GM23338 (cell line): ENCODE measurements around the gene SLC38A8. TPM values are rescaled to one million over a fixed set of nuclear protein-coding genes. Genes with fewer than 3 reads are reported as not detected.

Experiments used
- ATAC-seq: fragments of 200-7000 bp; cut with Tn5 transposase; 3 replicates; pipeline ENCODE4 v1.9.1; 2020
- DNase-seq: peaks from one replicate; pipeline ENCODE4 v3.0.0-alpha.2; 2015; ENCODE audit warnings: low spot score
- H2AFZ ChIP-seq: fragments of 200-600 bp; sonication (generic); 2 replicates; pipeline ENCODE4 v1.8.0; 2016; ENCODE audit warnings: antibody characterized with exemption, mild to moderate bottlenecking, moderate library complexity
- H3F3A ChIP-seq: fragments of 200-600 bp; sonication (generic); replicated peaks from 2 replicates; pipeline ENCODE4 v1.8.0; 2017; ENCODE audit warnings: antibody characterized with exemption, mixed run types, low read depth
- H3K27ac ChIP-seq: fragments of 200-600 bp; sonication (generic); 2 replicates; pipeline ENCODE4 v1.6.1; 2016; ENCODE audit warnings: low read depth
- H3K27me3 ChIP-seq: fragments of 200-600 bp; sonication (generic); 2 replicates; pipeline ENCODE4 v1.8.0; 2016; ENCODE audit warnings: mild to moderate bottlenecking, mixed run types, moderate library complexity; ENCODE audit not compliant: insufficient read depth
- H3K36me3 ChIP-seq: fragments of 200-600 bp; sonication (generic); 2 replicates; pipeline ENCODE4 v1.8.0; 2016; ENCODE audit warnings: mild to moderate bottlenecking; ENCODE audit not compliant: insufficient read depth
- H3K4me1 ChIP-seq: fragments of 200-600 bp; sonication (generic); 2 replicates; pipeline ENCODE4 v1.8.0; 2016; ENCODE audit warnings: mild to moderate bottlenecking, moderate library complexity; ENCODE audit not compliant: insufficient read depth
- H3K4me2 ChIP-seq: fragments of 200-600 bp; sonication (generic); 2 replicates; pipeline ENCODE4 v1.7.1; 2017; ENCODE audit warnings: mixed run types
- H3K4me3 ChIP-seq: fragments of 200-600 bp; sonication (generic); 2 replicates; pipeline ENCODE4 v1.6.1; 2016; ENCODE audit warnings: mixed run types
- H3K79me2 ChIP-seq: fragments of 200-600 bp; sonication (generic); replicated peaks from 2 replicates; pipeline ENCODE4 v1.8.0; 2017; ENCODE audit warnings: mild to moderate bottlenecking; ENCODE audit not compliant: insufficient read depth
- H3K9me2 ChIP-seq: fragments of 200-600 bp; sonication (generic); 2 replicates; pipeline ENCODE4 v1.8.0; 2017; ENCODE audit not compliant: insufficient read depth
- H4K20me1 ChIP-seq: fragments of 200-600 bp; sonication (generic); replicated peaks from 2 replicates; pipeline ENCODE4 v1.8.0; 2017; ENCODE audit warnings: mild to moderate bottlenecking; ENCODE audit not compliant: insufficient read depth
- H3K27ac Mint-ChIP-seq: 2 replicates; pipeline ENCODE4 v1.8.0; 2020; ENCODE audit warnings: inconsistent platforms, mild to moderate bottlenecking, moderate library complexity, mixed read lengths
- H3K27me3 Mint-ChIP-seq: 3 replicates; pipeline ENCODE4 v1.8.0; 2022; ENCODE audit warnings: low read depth, mild to moderate bottlenecking, moderate library complexity, mixed read lengths, inconsistent platforms; ENCODE audit not compliant: insufficient read depth, poor library complexity
- H3K36me3 Mint-ChIP-seq: 3 replicates; pipeline ENCODE4 v1.8.0; 2021; ENCODE audit warnings: low read depth, mild to moderate bottlenecking, inconsistent platforms, moderate library complexity, mixed read lengths
- H3K4me1 Mint-ChIP-seq: 3 replicates; pipeline ENCODE4 v1.8.0; 2020; ENCODE audit warnings: mild to moderate bottlenecking, inconsistent platforms, mixed read lengths
- H3K4me3 Mint-ChIP-seq: 3 replicates; pipeline ENCODE4 v1.8.0; 2021; ENCODE audit warnings: moderate library complexity, mild to moderate bottlenecking, inconsistent platforms, mixed read lengths
- H3K9me3 Mint-ChIP-seq: 3 replicates; pipeline ENCODE4 v1.8.0; 2020; ENCODE audit warnings: moderate library complexity, mild to moderate bottlenecking, inconsistent platforms, mixed read lengths
- POLR2AphosphoS5 ChIP-seq: IDR thresholded peaks from 2 replicates; pipeline ENCODE4 v1.6.1; 2016; ENCODE audit warnings: antibody characterized with exemption, low read depth
- ZNF114 ChIP-seq: fragments of 250-450 bp; sonication (Bioruptor Pico); IDR thresholded peaks from 2 replicates; pipeline ENCODE4 v1.5.0; 2020; ENCODE audit warnings: mild to moderate bottlenecking, moderate library complexity
- ZNF331 ChIP-seq: fragments of 250-450 bp; sonication (Bioruptor Pico); IDR thresholded peaks from 2 replicates; pipeline ENCODE4 v1.5.0; 2020; ENCODE audit warnings: low read depth, mild to moderate bottlenecking, moderate library complexity
- polyA plus RNA-seq: library from polyadenylated mRNA; unstranded; fragments of >200 nt; fragmentation: Nextera tagmentation; extraction: Ambion mirVana; gene quantifications from 2 replicates; pipeline ENCODE4 v1.2.1, GENCODE V29; 2016
- total RNA-seq: library from RNA; depleted of rRNA; stranded (reverse); fragments of >200 nt; shearing (Covaris generic); gene quantifications from 2 replicates; pipeline ENCODE4 v1.2.3, GENCODE V29; 2014
- TF ChIP-seq, protein P1 (sequence below): fragments of 250-450 bp; sonication (Bioruptor Pico); IDR thresholded peaks from 2 replicates; pipeline ENCODE4 v1.5.0; 2020; ENCODE audit warnings: mild to moderate bottlenecking, moderate library complexity
- TF ChIP-seq, protein P2 (sequence below), 2 experiments: fragments of 200-600 bp in 1 of 2; sonication (generic) in 1 of 2; conservative IDR thresholded peaks; 2 replicates each; pipeline versions ENCODE4 v1.5.1 to v1.6.1; 2016 to 2017; ENCODE audit warnings: antibody characterized with exemption in 2 of 2, low read depth in 2 of 2, mild to moderate bottlenecking in 2 of 2, moderate library complexity in 1 of 2

SLC38A8 gene
- total and polyA plus RNA-seq, 2 experiments from 2014 or later = not detected

DNA sequence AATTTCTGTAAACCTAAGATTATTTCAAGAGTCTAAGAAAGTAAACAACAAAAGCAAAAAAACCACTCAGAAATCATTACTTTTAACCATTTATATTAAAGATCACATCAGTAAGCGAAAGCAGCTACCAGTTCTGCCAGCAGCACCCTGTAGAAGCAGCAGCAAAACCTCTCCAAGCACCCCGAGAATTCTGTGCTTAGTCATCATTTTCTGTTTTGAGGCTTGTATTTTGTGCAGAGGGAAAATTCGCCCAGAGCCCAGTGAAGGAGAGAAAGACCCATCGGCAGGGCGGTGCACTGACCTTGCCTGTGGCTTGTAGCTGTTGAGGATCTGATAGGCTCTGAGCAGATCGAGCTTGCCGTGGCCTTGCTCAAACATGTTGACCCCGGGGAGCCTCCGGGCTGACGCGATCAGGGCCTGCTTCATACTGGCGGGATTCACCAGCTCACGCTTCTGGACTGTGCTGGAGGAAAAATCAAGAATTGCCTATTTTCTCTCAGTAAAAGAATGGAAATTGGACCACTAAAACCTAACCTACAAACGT, 38.9 kb upstream of the SLC38A8 start:
- H3F3A ChIP-seq = no peaks in the 10 kb centered on the region
- DNase-seq (no peak), ATAC-seq (no peak)
- peaks cover 33% of the 10 kb centered on the region for H3K36me3 Mint-ChIP-seq
- no peak overlapping the region for H2AFZ ChIP-seq
- H3K9me2 ChIP-seq = no peaks in the 10 kb centered on the region
- no peaks in the 10 kb centered on the region for H3K4me1 Mint-ChIP-seq
- H3K27me3 Mint-ChIP-seq = peaks cover 1% of the 10 kb centered on the region
- H3K4me2 ChIP-seq = no peak overlapping the region
- H3K27me3 ChIP-seq = no peaks in the 10 kb centered on the region
- no peaks in the 10 kb centered on the region for H3K4me1 ChIP-seq
- H3K4me3 Mint-ChIP-seq = no peak overlapping the region
- no peak overlapping the region for H3K27ac ChIP-seq
- H3K36me3 ChIP-seq = peaks cover 18% of the 10 kb centered on the region
- no peak overlapping the region for H3K27ac Mint-ChIP-seq
- H4K20me1 ChIP-seq = peaks cover 9% of the 10 kb centered on the region; the same call in 1 of the 2 replicates
- H3K79me2 ChIP-seq = no peaks in the 10 kb centered on the region
- H3K4me3 ChIP-seq = no peak overlapping the region
- TF ChIP-seq ZNF331 = no peak
- TF ChIP-seq, protein P1, sequence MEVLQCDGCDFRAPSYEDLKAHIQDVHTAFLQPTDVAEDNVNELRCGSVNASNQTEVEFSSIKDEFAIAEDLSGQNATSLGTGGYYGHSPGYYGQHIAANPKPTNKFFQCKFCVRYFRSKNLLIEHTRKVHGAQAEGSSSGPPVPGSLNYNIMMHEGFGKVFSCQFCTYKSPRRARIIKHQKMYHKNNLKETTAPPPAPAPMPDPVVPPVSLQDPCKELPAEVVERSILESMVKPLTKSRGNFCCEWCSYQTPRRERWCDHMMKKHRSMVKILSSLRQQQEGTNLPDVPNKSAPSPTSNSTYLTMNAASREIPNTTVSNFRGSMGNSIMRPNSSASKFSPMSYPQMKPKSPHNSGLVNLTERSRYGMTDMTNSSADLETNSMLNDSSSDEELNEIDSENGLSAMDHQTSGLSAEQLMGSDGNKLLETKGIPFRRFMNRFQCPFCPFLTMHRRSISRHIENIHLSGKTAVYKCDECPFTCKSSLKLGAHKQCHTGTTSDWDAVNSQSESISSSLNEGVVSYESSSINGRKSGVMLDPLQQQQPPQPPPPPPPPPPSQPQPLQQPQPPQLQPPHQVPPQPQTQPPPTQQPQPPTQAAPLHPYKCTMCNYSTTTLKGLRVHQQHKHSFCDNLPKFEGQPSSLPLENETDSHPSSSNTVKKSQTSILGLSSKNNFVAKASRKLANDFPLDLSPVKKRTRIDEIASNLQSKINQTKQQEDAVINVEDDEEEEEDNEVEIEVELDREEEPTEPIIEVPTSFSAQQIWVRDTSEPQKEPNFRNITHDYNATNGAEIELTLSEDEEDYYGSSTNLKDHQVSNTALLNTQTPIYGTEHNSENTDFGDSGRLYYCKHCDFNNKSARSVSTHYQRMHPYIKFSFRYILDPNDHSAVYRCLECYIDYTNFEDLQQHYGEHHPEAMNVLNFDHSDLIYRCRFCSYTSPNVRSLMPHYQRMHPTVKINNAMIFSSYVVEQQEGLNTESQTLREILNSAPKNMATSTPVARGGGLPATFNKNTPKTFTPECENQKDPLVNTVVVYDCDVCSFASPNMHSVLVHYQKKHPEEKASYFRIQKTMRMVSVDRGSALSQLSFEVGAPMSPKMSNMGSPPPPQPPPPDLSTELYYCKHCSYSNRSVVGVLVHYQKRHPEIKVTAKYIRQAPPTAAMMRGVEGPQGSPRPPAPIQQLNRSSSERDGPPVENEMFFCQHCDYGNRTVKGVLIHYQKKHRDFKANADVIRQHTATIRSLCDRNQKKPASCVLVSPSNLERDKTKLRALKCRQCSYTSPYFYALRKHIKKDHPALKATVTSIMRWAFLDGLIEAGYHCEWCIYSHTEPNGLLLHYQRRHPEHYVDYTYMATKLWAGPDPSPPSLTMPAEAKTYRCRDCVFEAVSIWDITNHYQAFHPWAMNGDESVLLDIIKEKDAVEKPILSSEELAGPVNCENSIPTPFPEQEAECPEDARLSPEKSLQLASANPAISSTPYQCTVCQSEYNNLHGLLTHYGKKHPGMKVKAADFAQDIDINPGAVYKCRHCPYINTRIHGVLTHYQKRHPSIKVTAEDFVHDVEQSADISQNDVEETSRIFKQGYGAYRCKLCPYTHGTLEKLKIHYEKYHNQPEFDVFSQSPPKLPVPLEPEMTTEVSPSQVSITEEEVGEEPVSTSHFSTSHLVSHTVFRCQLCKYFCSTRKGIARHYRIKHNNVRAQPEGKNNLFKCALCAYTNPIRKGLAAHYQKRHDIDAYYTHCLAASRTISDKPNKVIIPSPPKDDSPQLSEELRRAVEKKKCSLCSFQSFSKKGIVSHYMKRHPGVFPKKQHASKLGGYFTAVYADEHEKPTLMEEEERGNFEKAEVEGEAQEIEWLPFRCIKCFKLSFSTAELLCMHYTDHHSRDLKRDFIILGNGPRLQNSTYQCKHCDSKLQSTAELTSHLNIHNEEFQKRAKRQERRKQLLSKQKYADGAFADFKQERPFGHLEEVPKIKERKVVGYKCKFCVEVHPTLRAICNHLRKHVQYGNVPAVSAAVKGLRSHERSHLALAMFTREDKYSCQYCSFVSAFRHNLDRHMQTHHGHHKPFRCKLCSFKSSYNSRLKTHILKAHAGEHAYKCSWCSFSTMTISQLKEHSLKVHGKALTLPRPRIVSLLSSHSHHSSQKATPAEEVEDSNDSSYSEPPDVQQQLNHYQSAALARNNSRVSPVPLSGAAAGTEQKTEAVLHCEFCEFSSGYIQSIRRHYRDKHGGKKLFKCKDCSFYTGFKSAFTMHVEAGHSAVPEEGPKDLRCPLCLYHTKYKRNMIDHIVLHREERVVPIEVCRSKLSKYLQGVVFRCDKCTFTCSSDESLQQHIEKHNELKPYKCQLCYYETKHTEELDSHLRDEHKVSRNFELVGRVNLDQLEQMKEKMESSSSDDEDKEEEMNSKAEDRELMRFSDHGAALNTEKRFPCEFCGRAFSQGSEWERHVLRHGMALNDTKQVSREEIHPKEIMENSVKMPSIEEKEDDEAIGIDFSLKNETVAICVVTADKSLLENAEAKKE (CRISPR knock-in tag) = no peak
- no peak for TF ChIP-seq POLR2AphosphoS5
- H3K9me3 Mint-ChIP-seq = no peaks in the 10 kb centered on the region

DNA sequence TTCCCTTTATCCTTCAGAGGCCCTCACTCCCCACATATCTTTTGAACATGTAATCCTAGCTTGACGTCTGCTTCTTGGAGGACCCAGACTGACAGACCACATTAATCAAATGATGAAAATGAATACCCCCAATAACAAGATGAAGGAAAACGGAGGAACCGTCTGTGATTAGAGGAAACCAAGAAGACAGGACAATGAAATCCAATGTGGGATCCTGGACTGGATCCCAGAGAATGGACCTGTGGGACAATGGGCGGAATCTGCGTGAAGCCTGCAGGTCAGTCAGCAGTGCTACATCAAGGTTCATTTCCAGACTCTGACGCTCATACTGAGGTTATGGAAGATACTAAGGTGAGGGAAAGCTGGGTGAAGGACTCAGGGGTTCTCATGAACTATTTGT, 38.2 kb upstream of the SLC38A8 start:
- Histone ChIP-seq H3K79me2 (no peaks in the 10 kb centered on the region), H2AFZ (no peak overlapping the region), H3K36me3 (peaks cover 13% of the 10 kb centered on the region), H3F3A (no peaks in the 10 kb centered on the region), H3K27me3 (no peaks in the 10 kb centered on the region), H4K20me1 (peaks cover 6% of the 10 kb centered on the region; the same call in 1 of the 2 replicates), H3K4me1 (no peaks in the 10 kb centered on the region), H3K4me2 (no peak overlapping the region), H3K4me3 (no peak overlapping the region), H3K27ac (no peak overlapping the region), H3K9me2 (no peaks in the 10 kb centered on the region)
- no peak for ATAC-seq
- peaks cover 27% of the 10 kb centered on the region for H3K36me3 Mint-ChIP-seq
- no peak overlapping the region for H3K4me3 Mint-ChIP-seq
- TF ChIP-seq ZNF114 (CRISPR knock-in tag) = no peak
- no peak for TF ChIP-seq POLR2AphosphoS5
- TF ChIP-seq, protein P2, sequence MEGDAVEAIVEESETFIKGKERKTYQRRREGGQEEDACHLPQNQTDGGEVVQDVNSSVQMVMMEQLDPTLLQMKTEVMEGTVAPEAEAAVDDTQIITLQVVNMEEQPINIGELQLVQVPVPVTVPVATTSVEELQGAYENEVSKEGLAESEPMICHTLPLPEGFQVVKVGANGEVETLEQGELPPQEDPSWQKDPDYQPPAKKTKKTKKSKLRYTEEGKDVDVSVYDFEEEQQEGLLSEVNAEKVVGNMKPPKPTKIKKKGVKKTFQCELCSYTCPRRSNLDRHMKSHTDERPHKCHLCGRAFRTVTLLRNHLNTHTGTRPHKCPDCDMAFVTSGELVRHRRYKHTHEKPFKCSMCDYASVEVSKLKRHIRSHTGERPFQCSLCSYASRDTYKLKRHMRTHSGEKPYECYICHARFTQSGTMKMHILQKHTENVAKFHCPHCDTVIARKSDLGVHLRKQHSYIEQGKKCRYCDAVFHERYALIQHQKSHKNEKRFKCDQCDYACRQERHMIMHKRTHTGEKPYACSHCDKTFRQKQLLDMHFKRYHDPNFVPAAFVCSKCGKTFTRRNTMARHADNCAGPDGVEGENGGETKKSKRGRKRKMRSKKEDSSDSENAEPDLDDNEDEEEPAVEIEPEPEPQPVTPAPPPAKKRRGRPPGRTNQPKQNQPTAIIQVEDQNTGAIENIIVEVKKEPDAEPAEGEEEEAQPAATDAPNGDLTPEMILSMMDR (conservative IDR thresholded peaks at IDR 0.05; ENCODE audit: low read depth in 2 of 2) = no peak
- no peak for DNase-seq
- no peaks in the 10 kb centered on the region for H3K9me3 Mint-ChIP-seq
- no peak overlapping the region for H3K27ac Mint-ChIP-seq
- no peaks in the 10 kb centered on the region for H3K4me1 Mint-ChIP-seq
- no peaks in the 10 kb centered on the region for H3K27me3 Mint-ChIP-seq
